Upper lobe of left lung (tissue), 4 donors: Measurements from ENCODE around the gene AFTPH.

Source experiments
- POLR2A ChIP-seq, 4 donors: fragments of 450-650 bp; IDR thresholded peaks; one replicate each; pipeline ENCODE4 v1.5.1; 2016 to 2017; ENCODE audit warnings: antibody characterized with exemption in 4 of 4, mild to moderate bottlenecking in 2 of 4
- TF ChIP-seq, protein P1 (sequence below), 6 experiments: fragments of 450-650 bp in 4 of 6; fragments of 200-600 bp in 2 of 6; sonication (generic) in 2 of 6; IDR thresholded peaks; one replicate each; pipeline ENCODE4 v1.5.1; 2016 to 2019; ENCODE audit warnings: antibody characterized with exemption in 6 of 6

DNA sequence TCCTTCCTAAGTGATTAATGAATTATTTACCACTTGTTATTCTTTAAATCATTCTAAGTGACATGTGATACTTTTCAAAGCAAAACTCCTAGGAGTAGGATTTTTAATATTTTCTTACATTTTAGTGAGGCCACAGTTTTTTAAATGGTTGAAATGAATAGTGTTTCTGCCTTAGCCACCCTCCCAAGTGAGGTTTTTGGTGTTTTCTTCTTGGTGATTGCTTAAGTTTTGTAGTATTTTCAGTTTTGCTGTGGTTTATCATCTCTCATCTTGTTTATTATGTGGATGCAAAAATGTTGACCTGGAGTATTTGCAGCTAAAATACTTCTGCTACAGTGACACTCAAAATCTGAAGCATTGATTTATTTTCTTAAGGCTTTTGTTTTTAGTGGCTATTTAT is 9.8 kb downstream of the AFTPH start:
- TF ChIP-seq POLR2A (IDR thresholded peaks at IDR 0.05) = no peak
- TF ChIP-seq, protein P1, sequence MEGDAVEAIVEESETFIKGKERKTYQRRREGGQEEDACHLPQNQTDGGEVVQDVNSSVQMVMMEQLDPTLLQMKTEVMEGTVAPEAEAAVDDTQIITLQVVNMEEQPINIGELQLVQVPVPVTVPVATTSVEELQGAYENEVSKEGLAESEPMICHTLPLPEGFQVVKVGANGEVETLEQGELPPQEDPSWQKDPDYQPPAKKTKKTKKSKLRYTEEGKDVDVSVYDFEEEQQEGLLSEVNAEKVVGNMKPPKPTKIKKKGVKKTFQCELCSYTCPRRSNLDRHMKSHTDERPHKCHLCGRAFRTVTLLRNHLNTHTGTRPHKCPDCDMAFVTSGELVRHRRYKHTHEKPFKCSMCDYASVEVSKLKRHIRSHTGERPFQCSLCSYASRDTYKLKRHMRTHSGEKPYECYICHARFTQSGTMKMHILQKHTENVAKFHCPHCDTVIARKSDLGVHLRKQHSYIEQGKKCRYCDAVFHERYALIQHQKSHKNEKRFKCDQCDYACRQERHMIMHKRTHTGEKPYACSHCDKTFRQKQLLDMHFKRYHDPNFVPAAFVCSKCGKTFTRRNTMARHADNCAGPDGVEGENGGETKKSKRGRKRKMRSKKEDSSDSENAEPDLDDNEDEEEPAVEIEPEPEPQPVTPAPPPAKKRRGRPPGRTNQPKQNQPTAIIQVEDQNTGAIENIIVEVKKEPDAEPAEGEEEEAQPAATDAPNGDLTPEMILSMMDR (IDR thresholded peaks at IDR 0.05) = no peak
